Sigmoid colon (tissue), 4 donors: ENCODE results near the gene ADAMTS6.

Experiments
- CTCF ChIP-seq, 4 experiments: fragments of 450-650 bp in 3 of 4; fragments of 200-600 bp in 1 of 4; IDR thresholded peaks; one replicate each; pipeline ENCODE4 v1.5.1; 2016 to 2019; ENCODE audit warnings: antibody characterized with exemption in 4 of 4, mild to moderate bottlenecking in 3 of 4, moderate library complexity in 2 of 4
- POLR2A ChIP-seq, 2 donors: fragments of 450-650 bp; IDR thresholded peaks; one replicate each; pipeline ENCODE4 v1.6.1; 2016; ENCODE audit warnings: antibody characterized with exemption in 2 of 2, mild to moderate bottlenecking in 2 of 2, moderate library complexity in 2 of 2
- POLR2AphosphoS5 ChIP-seq, 4 donors: sonication (generic); formaldehyde crosslinking; IDR thresholded peaks; one replicate each; pipeline ENCODE4 v1.6.1; 2017; ENCODE audit warnings: antibody characterized with exemption in 4 of 4

DNA sequence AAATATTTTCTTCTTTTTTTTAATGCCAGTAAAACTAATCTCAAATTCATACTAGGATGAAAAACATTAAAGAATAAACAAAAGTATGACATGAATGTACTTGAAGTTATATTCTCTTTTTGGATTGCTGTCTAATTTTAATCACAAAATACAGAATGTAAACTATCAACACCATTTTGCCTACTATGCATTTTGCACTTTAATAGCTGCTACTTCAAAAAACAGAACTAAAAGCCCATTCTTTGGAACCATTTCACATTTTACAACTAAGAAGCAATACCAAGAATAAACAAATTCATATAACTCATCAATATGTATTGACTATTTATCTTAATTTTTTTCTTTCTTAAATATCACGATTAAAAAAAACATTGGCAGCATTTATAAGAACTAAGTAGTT, 58.1 kb downstream of the ADAMTS6 start:
- TF ChIP-seq CTCF (IDR thresholded peaks at IDR 0.05) = no peak
- TF ChIP-seq POLR2A (IDR thresholded peaks at IDR 0.05) = no peak
- no peak for TF ChIP-seq POLR2AphosphoS5 (IDR thresholded peaks at IDR 0.05)
